ENCODE data around the gene HES7. TPM values are rescaled to one million over a fixed set of nuclear protein-coding genes. Genes with fewer than 3 reads are reported as not detected.

Gene HES7
- polyA plus RNA-seq, 1 of the 3 experiments (the other 2 are of a cell fraction) = 1.2 TPM

- Histone ChIP-seq H3K4me1 (ENCODE audit: control insufficient read depth in 1 of 2, insufficient read depth in 2 of 2, low read depth in 1 of 2, low read length in 1 of 2) (peaks cover 31 to 48% of the 10 kb centered on the region in 2 experiments; a peak in 3 of 4 replicates), H3K9me2 (no peaks in the 10 kb centered on the region), H3K9me3 (no peaks in the 10 kb centered on the region), H3F3A (replicated peaks; ENCODE audit: insufficient read depth) (peaks cover 39% of the 10 kb centered on the region), H3K79me2 (ENCODE audit: insufficient read depth) (peaks cover 47% of the 10 kb centered on the region), H3K27me3 (ENCODE audit: insufficient read depth) (no peaks in the 10 kb centered on the region), H3K36me3 (replicated peaks in 1 of 2; ENCODE audit: control insufficient read depth in 1 of 2, insufficient read depth in 2 of 2, low read length in 1 of 2) (peaks cover 15 to 23% of the 10 kb centered on the region in 2 experiments), H3K4me3 (ENCODE audit: low read depth in 2 of 2, low read length in 1 of 2) (no peak overlapping the region; a peak in 1 of 4 replicates), H3K27ac (ENCODE audit: low read depth in 2 of 2, low read length in 1 of 2) (peak overlapping the region in 1 of 2 experiments; percentile 95; a peak in 1 of 4 replicates), H3K4me2 (peak overlapping the region; percentile 64; the same call in 1 of the 2 replicates), H4K20me1 (ENCODE audit: insufficient read depth) (no peaks in the 10 kb centered on the region; the same call in 1 of the 2 replicates), H3K9ac (peak overlapping the region; percentile 21; the same call in 1 of the 2 replicates), H2AFZ (ENCODE audit: low read depth) (no peak overlapping the region)
- 48% methylated on average over 16 of the region's 20 CpGs for WGBS (ENCODE audit: low lambda C conversion rate)
- POLR2A ChIA-PET = no interaction called here
- CTCF ChIA-PET = interaction anchor here (0.6 to 9.4 kb wide), 17 partner anchors 14 to 221 kb away, joined by 3 to 98 read pairs (median 4); partner anchors contain the start of genes HES7 and TMEM107
- peak; percentile 86 for DNase-seq
- peak; percentile 75 for TF ChIP-seq SMC3 (IDR thresholded peaks at IDR 0.05; ENCODE audit: low read depth, low read length)
- peak; percentile 72 for TF ChIP-seq RAD21 (IDR thresholded peaks at IDR 0.05; ENCODE audit: low read length)
- peak; percentile 31; the same call in 1 of the 2 replicates for TF ChIP-seq MAX (IDR thresholded peaks at IDR 0.05; ENCODE audit: low read depth)
- TF ChIP-seq SIN3A (IDR thresholded peaks at IDR 0.05; ENCODE audit: borderline replicate concordance, low read depth, low read length) = peak; percentile 21; the same call in 1 of the 2 replicates
- TF ChIP-seq MXI1 (IDR thresholded peaks at IDR 0.05; ENCODE audit: low read depth, low read length) = no peak; the same call in 1 of the 2 replicates
- TF ChIP-seq CTCF (IDR thresholded peaks at IDR 0.05) = peak; percentile 84
- TF ChIP-seq ELF1 (IDR thresholded peaks at IDR 0.05) = no peak
Observed at GRCh38 chr17:8158267-8159031, 34.5 kb upstream of the HES7 start.

GRCh38 chr17:8156246-8156992, 32.5 kb upstream of the HES7 start:
- WGBS (ENCODE audit: low lambda C conversion rate) = 2% methylated on average over 49 of the region's 59 CpGs
- Histone ChIP-seq H3K27me3 (ENCODE audit: insufficient read depth) (no peaks in the 10 kb centered on the region), H4K20me1 (ENCODE audit: insufficient read depth) (no peaks in the 10 kb centered on the region; the same call in 1 of the 2 replicates), H3K4me1 (ENCODE audit: control insufficient read depth in 1 of 2, insufficient read depth in 2 of 2, low read depth in 1 of 2, low read length in 1 of 2) (peaks cover 36 to 47% of the 10 kb centered on the region in 2 experiments; a peak in 3 of 4 replicates), H3F3A (replicated peaks; ENCODE audit: insufficient read depth) (peaks cover 46% of the 10 kb centered on the region), H2AFZ (ENCODE audit: low read depth) (no peak overlapping the region; the same call in 1 of the 2 replicates), H3K79me2 (ENCODE audit: insufficient read depth) (peaks cover 38% of the 10 kb centered on the region), H3K27ac (ENCODE audit: low read depth in 2 of 2, low read length in 1 of 2) (peak overlapping the region; percentile 91 to 95), H3K36me3 (replicated peaks in 1 of 2; ENCODE audit: control insufficient read depth in 1 of 2, insufficient read depth in 2 of 2, low read length in 1 of 2) (peaks cover 15 to 22% of the 10 kb centered on the region in 2 experiments), H3K9me3 (no peaks in the 10 kb centered on the region), H3K4me2 (peak overlapping the region; percentile 95), H3K4me3 (ENCODE audit: low read depth in 2 of 2, low read length in 1 of 2) (peak overlapping the region; percentile 54 to 78), H3K9ac (peak overlapping the region; percentile 98), H3K9me2 (no peaks in the 10 kb centered on the region)
- ChIA-PET CTCF (interaction anchor here (0.6 to 9.4 kb wide), 14 partner anchors 8 to 948 kb away, joined by 3 to 98 read pairs (median 4); partner anchors contain the start of genes AURKB and HES7), POLR2A (interaction anchor here (0.6 to 2.1 kb wide), 9 partner anchors 12 to 91 kb away, joined by 3 to 13 read pairs (median 4); partner anchors contain the start of genes BORCS6 and CTC1)
- peak; percentile 92 for DNase-seq
- TF ChIP-seq CHD2 (IDR thresholded peaks at IDR 0.05; ENCODE audit: low read length, partially characterized antibody) (peak; percentile 81), GATA2 (CRISPR knock-in tag; IDR thresholded peaks at IDR 0.05) (no peak), SMC3 (IDR thresholded peaks at IDR 0.05; ENCODE audit: low read depth, low read length) (no peak), USF2 (IDR thresholded peaks at IDR 0.05; ENCODE audit: borderline replicate concordance, low read depth, low read length) (peak; percentile 5; the same call in 1 of the 2 replicates), FOXM1 (IDR thresholded peaks at IDR 0.05; ENCODE audit: low read depth) (no peak), MEF2A (IDR thresholded peaks at IDR 0.05; ENCODE audit: borderline replicate concordance, low read depth) (no peak), USF1 (IDR thresholded peaks at IDR 0.05; ENCODE audit: borderline replicate concordance, low read depth) (peak; percentile 46; the same call in 1 of the 2 replicates), JUND (IDR thresholded peaks at IDR 0.05) (no peak), RCOR1 (IDR thresholded peaks at IDR 0.05; ENCODE audit: low read length) (no peak), PBX3 (IDR thresholded peaks at IDR 0.05) (peak; percentile 98), POLR2AphosphoS5 (IDR thresholded peaks at IDR 0.05; ENCODE audit: low read depth, low read length) (peak; percentile 74), NFIC (IDR thresholded peaks at IDR 0.05; ENCODE audit: borderline replicate concordance) (peak; percentile 43; the same call in 1 of the 2 replicates), RXRA (IDR thresholded peaks at IDR 0.05; ENCODE audit: borderline replicate concordance, low read depth) (no peak), FOSL2 (IDR thresholded peaks at IDR 0.05; ENCODE audit: borderline replicate concordance, low read depth) (no peak)

Data from SK-N-SH (cell line).